ENCODE data around the gene ZNF740.
"Not testable (repeated sequence)": the region's sequence is repeated elsewhere in the genome, so short reads cannot be mapped to it uniquely, and the experiment has no call there.

Gene ZNF740

GRCh38 chr12:53180220-53180930 lies at the start of gene ZNF740, which contains the start of gene CSAD:
Gene ZNF740 (plus strand): TSS chr12:53180722. CDS start chr12:53181984, 1,262 bp downstream.
Gene CSAD (minus strand): TSS chr12:53180925. CDS start chr12:53173470, 7,455 bp downstream.
- DNase-seq (ENCODE audit: low spot score) = peak; percentile 99

GRCh38 chr12:53131844-53132243 lies 48.7 kb upstream of the ZNF740 start:
- DNase-seq (ENCODE audit: low spot score) = no peak

- DNase-seq (ENCODE audit: low spot score) = no peak
These were observed 46.8 kb upstream of the ZNF740 start for GRCh38 chr12:53133722-53134121.

GRCh38 chr12:53143355-53143754 lies 37.2 kb upstream of the ZNF740 start:
- no peak for DNase-seq (ENCODE audit: low spot score)

GRCh38 chr12:53145383-53146260 lies 34.9 kb upstream of the ZNF740 start:
- no peak for DNase-seq (ENCODE audit: low spot score)

- no peak for DNase-seq (ENCODE audit: low spot score)
These were observed 33.3 kb upstream of the ZNF740 start for GRCh38 chr12:53147181-53147580.

GRCh38 chr12:53147653-53148052 lies 32.9 kb upstream of the ZNF740 start:
- DNase-seq (ENCODE audit: low spot score) = no peak

GRCh38 chr12:53151039-53151438 lies 29.5 kb upstream of the ZNF740 start:
- no peak for DNase-seq (ENCODE audit: low spot score)

GRCh38 chr12:53152390-53152789 lies 28.1 kb upstream of the ZNF740 start:
- DNase-seq (ENCODE audit: low spot score) = no peak

GRCh38 chr12:53159195-53159839 lies 21.2 kb upstream of the ZNF740 start:
- DNase-seq (ENCODE audit: low spot score) = peak; percentile 93

- no peak for DNase-seq (ENCODE audit: low spot score)
These were observed 20.5 kb upstream of the ZNF740 start for GRCh38 chr12:53160000-53160399.

GRCh38 chr12:53160673-53161072 lies 19.8 kb upstream of the ZNF740 start:
- no peak for DNase-seq (ENCODE audit: low spot score)

GRCh38 chr12:53161119-53161911 lies 19.2 kb upstream of the ZNF740 start:
- DNase-seq (ENCODE audit: low spot score) = no peak

- not testable (repeated sequence) for DNase-seq (ENCODE audit: low spot score)
These were observed 17.5 kb upstream of the ZNF740 start for GRCh38 chr12:53163008-53163407.

- DNase-seq (ENCODE audit: low spot score) = no peak
These were observed 13.7 kb upstream of the ZNF740 start for GRCh38 chr12:53166837-53167236.

GRCh38 chr12:53169644-53170043 lies 10.9 kb upstream of the ZNF740 start:
- DNase-seq (ENCODE audit: low spot score) = peak; percentile 3

- DNase-seq (ENCODE audit: low spot score) = peak; percentile 4
These were observed 10.3 kb upstream of the ZNF740 start for GRCh38 chr12:53170215-53170614.

- peak; percentile 4 for DNase-seq (ENCODE audit: low spot score)
These were observed 9.4 kb upstream of the ZNF740 start for GRCh38 chr12:53170876-53171724.

GRCh38 chr12:53171725-53172329 lies 8.7 kb upstream of the ZNF740 start:
- DNase-seq (ENCODE audit: low spot score) = peak; percentile 30

GRCh38 chr12:53172352-53172751 lies 8.2 kb upstream of the ZNF740 start:
- peak; percentile 75 for DNase-seq (ENCODE audit: low spot score)
